ENCODE data around the gene SNX24.
A peak's percentile ranks its signal among the peaks of the same experiment; 100 is the strongest.
"Not testable (repeated sequence)": the region's sequence is repeated elsewhere in the genome, so short reads cannot be mapped to it uniquely, and the experiment has no call there.

SNX24 gene

DNA sequence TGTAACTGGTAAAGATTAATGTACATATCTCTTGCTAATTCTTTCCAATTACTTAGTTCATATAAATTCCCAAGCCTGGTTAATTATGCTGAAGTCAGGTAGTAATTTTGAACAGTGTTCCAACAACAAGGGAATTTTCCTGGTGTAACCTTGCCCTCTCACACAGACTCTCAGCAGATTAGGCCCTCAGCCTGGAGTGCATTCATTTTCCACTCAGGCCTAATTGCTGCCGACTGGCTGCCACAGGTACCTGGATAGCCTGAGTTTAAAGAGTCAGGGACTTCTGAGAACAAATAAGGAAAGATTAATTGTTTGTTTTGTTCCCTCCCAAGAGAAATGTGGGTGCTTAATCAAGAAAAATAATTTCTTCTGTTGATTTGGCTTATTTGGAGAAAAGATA, 119.7 kb downstream of the SNX24 start:
- no peak for DNase-seq (ENCODE audit: low read depth in 3 of 3)

DNA sequence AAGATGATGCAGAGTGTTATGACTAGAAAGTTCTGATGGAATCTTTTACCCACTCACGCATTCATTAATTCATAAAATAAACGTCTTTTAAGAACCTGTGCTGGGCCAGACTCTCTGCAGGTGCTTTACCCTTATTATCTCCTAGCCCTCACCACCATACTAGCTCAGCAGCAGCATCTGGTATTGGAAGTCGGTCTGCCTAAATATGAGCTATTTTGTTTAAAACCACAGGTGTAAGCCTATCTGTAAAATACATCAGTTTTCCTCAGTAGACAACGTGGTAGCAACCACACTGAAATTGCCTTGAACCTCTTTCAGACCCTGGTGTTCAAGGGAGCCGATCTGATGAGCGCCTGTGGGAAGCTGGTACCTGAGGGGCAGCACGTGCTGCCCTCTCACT, 121.7 kb downstream of the SNX24 start:
- DNase-seq (ENCODE audit: low read depth in 3 of 3) = no peak

DNA sequence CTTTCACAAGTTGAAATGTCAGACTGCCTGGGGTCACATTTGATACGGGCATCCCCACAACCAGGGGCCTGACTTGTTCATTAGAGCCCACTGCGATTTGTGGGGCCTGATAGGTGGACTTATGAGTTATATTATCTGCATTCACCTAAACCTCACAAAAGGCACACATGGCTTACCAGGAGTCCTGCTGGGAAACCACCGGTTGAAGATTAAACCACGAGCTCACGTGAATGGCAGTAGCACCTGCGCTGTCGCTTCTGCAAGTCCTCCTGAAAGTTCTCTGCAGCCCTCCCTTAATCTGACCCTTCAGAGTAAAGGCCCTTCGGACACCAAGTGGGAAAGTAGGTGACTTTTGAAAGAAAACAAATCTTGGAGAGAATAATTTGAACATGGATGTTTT, 122.2 kb downstream of the SNX24 start:
- DNase-seq (ENCODE audit: low read depth in 3 of 3) = no peak

DNA sequence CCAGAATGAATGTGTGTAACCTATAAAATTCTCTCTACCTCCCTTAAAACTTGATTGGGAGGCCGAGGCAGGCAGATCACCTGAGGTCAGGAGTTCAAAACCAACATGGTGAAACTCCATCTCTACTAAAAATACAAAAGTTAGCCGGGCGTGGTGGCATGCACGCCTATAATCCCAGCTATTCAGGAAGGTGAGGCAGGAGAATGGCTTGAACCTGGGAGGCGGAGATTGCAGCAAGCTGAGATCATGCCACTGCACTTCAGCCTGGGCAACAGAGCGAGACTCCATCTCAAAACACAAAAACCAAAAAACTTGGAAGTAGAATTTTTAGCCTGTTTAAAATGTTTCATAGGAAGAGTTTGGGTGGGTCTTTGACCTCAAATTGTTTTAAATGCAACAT, 122.6 kb downstream of the SNX24 start:
- not testable (repeated sequence) for DNase-seq (ENCODE audit: low read depth in 3 of 3)

DNA sequence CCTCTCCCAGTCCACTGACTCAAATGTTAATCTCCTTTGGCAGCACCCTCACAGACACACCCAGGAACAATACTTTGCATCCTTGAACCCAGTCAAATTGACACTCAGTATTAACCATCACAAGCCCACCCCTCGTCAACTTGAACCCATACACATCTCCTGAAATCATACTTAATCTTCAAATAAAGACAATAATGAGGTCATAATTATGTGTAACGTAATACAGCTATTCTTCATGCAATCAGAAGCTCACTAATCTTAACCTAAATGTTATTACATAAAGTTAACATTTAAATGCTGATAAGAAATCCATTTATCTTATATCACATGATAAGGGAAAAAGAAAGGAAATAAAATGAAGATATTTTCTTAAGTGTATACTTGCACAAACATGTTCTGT, 125.9 kb downstream of the SNX24 start:
- no peak for DNase-seq (ENCODE audit: low read depth in 3 of 3)

DNA sequence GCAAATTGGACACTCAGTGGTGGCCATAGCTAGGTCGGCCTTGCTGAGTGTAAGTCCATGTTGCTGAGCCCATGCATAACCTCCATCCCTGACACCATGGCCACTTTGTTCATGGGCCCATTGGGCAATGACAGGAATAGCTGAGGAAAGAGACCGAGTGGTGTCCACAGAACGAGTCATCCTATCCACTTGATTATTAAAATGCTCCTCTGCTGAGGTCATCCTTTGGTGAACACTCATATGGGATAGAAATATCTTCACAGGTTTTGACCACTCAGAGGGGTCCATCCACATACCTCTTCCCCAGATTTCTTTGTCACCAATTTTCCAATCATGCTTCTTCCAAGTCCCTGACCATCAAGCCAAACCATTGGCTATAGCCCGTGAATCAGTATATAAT, 127.5 kb downstream of the SNX24 start:
- DNase-seq (ENCODE audit: low read depth in 3 of 3) = no peak

DNA sequence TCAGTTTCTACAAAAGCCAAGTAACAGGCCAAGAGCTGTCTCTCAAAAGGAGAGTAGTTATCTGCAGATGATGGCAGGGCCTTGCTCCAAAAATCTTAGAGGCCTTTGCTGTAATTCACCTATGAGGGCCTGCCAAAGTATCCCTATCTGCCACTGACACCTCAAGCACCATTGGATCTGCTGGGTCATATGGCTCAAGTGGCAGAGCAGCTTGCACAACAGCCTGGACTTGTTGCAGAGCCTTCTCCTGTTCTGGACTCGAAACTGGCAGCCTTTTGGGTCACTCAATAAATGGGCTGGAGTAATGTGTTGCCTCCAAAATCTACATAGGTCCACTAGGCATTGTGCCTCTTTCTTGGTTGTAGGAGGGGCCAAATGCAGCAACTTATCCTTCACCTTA, 128.3 kb downstream of the SNX24 start:
- not testable (repeated sequence) for DNase-seq (ENCODE audit: low read depth in 3 of 3)

DNA sequence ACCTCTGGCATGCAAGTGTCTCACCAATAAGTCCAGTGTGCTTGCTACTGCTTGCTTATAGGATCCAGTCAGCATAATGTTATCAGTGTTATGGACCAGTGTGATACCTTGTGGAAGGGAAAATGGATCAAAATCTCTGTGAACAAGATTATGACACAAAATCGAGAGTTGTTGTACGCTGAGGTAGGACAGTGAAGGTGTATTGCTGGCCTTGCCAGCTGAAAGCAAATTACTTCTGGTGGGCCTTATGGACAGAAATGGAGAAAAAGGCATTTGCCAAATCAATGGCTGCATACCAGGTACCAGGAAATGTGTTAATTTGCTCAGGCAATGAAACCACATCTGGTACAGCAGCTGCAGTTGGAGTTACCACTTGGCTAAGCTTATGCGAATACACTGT, 128.8 kb downstream of the SNX24 start:
- DNase-seq (ENCODE audit: low read depth in 3 of 3) = not testable (repeated sequence)

DNA sequence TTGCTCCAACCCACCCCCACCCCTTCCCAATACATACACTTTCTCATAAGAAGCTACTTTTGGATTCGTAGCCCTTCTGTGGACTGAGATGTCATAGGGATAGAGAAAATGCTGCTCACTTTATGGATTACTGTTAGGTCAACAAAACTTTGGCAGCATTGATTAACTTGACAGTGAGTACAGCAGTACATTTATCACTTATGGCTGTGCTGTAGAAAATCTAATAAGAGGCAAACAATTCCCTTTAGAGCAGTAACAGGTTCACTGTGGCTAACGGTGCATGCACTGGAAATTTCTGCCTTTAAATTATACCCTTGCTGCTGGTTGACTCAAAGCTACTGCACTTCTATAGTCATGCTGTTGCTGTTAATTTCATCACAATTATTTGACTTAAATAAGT, 131.9 kb downstream of the SNX24 start:
- DNase-seq (ENCODE audit: low read depth in 3 of 3) = no peak

DNA sequence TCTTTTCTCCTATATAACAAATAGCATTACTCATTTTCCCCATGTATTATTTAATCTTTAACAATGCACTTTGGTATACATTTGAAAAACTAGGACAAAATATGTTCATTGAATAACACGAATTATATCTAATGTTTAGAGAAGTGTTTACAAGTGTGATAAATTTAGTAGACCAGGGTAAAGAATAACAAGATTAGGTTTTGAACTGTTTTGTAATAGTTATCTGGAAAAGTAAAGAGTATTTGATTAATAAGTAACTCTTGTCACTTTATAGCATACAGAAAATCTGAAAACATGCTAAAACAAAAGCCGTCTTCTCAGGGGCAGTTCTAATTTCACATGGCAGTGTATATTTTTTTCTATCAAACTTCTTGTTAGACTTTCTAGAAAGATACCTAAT, 132.7 kb downstream of the SNX24 start:
- DNase-seq (ENCODE audit: low read depth in 3 of 3) = no peak

DNA sequence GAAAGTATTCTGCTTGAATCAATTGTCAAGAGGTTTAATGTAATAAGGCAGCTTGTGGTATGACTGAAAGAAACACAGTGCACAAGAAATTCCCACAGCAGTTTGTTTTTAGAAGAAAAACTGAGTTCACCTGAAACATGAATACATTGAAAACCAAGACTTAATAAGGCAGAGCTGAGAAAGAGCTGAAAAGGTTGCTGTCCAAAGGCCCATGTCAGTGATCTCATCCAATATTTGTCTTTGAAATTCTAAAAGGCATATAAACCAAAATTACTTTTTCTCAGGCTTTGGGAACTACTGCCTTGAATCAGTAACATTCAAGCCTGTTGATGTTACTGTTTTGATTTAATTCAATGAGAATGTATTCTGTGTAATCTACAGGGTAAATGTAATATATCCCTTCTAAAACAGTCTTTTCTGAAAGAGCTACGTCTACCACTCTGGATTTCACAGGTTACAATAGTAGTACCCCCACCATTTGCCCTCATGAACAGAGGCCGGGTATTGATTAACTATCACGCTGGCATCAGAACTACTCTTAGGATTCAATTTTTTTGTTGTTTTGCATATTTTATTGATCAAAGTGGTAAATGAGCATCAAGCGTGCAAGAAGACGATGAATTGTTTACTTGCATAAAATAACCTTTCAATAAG, 133.4 kb downstream of the SNX24 start:
- no peak for DNase-seq (ENCODE audit: low read depth in 3 of 3)

DNA sequence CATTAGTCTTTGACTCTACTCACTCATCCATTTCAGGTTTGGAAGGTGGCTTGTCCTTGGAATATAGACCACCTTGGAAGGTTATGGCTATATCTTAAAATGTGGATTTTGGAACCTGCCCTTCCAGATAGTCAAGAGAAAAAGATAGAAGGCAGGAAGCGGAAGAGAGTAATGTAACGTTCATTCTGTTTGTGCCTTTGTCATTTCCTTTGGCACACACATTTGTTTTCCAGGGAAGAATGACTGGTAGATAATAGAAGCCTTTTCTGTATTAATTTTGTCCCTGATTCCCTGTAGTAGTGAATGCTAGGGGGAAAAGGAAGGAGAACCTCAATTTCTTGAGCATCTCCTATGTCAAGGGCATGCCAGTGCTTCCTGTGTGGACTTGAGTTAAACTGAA, 136.4 kb downstream of the SNX24 start:
- no peak for DNase-seq (ENCODE audit: low read depth in 3 of 3)

DNA sequence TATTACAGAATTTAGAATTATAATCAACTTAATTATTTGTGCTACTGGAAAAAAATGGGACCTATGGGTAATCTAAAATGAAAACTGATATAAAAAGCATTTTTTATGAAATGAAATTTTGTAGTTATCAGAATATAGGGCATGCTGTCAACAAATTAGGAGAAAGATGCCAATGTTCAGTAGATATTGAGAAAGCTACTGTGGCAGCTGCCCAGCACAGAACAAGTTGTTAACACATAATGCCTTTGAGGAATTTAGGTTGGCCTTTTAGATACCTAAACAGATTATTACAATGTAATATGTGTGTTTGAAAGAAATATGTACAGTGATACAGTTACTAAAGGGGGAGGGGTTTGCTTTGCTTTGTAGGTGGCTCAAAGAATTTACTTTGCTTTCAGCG, 137.0 kb downstream of the SNX24 start:
- DNase-seq (ENCODE audit: low read depth in 3 of 3) = no peak

DNA sequence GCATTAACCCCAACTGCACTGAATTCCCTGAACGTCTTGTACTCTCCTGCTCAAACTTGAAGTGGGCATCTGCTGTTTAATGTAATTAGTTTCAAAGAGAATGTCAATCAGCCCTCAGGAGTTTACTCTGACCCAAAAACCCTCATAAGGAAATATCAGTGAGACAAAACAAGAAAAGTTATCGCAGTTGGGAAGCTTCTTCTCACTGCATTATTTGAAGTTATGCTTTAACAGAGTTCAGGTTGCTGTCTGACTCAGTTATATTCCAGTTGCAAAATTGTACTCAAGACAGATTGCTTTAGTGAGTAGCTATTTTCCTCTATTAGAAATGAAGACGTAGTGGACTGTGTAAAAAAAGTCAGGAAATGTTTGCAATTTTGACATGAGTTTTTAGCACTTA, 139.0 kb downstream of the SNX24 start:
- no peak for DNase-seq (ENCODE audit: low read depth in 3 of 3)

DNA sequence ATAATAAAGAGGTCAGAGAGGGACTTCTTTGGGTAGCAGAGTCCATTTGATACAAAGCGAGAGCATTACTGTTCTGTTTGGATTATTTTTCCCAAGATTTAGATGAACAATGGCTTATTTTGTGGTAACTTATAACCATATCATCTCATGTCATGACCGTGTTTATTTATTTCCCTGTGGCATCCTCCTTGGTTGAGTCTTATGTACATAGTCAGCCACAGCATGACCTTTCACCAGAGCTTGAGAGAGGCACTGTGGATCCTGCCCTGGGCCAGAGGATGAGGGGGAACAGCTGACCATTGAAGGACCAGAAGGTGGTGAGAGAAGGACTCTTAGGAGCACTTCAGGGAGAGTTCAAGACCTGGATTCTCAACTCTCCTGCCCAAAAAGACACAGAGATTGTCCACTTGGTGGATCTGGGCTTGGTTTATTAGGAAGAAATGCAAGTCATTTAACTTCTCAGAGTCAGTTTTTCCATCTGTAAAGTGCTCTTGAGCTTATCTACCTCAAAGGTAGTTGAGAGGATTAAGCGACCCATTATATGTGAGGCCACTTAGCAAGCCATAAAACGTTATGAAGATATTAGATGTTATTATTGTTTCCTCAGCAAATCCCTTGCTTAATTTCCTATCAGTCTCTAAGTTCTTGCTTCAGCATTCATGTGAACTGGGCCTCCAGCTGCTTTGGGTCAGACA, 139.7 kb downstream of the SNX24 start:
- DNase-seq (ENCODE audit: low read depth in 3 of 3) = no peak

DNA sequence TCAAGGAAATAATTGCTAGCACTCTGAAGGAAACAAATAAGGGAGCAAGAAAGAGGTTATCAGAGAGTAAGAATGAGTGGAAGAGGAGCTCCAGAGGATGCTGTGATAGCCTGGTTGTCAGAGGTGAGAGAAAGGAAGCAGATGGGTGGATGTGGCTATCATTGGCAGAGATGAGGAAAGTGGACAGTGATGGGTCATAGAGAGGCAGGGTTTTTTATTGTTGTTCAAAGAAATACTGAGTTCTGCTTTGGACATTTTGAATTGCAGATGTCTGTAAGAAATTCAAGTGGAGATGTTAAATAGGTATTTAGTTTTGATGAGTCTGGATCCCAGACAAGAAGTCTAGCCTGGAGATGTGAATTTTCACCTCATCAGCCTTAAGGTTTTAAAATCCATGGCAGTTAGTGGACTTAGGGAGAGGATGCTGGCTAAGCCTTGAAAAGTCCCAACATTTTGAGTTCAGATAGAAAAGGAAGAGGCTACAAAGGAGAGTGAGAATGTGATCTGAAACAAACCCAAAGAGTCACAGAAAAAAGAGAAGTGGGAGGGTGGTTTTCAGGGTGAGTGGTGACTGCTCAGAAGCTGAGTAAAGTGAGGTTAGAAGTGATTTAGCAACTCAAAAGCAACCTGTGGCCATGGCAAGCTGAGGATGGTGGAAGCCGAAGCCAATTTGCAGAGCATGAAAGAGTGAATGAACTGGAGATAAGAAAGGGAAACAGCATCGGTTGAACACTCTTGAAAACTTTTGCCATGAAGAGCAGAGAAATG, 140.7 kb downstream of the SNX24 start:
- DNase-seq (ENCODE audit: low read depth in 3 of 3) = no peak

DNA sequence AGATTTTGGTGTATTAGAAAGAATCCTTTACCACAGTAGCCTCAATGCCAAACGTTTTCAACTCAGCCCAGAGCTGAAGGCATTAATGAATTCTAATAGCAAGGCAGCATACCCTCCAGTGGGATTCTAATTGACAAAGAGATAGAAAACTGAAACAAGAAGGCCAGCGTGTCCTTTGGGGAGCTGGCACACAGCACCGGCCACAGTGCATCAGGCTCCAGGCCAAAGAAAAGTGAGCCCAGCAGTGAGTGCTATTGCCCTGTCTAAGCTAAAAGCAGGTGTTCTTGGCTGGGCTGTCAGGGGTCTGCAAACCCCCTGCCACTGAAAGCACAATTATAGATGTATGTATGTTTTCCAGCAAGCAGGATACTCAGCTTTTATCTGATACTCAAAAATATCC, 150.7 kb downstream of the SNX24 start:
- DNase-seq (ENCODE audit: low read depth in 3 of 3) = no peak

DNA sequence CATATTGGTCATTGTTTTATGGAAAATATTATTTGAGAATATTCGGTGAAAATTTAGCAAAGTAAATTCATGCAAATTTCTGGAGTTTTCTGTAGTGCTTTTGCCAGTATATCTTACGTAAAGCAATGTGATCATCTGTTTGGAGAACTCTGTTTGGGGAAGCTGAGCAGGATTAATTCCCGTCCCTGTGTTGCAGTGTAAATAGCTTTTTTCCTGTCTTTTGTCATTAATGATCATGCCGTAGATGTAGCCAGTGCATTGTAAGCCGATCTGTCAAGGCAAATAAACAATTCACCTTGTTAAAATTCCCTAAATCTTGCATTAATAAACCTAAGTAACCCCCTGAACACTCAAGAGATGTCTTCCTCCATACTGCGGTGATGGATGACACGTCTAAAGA, 151.9 kb downstream of the SNX24 start:
- no peak for DNase-seq (ENCODE audit: low read depth in 3 of 3)

DNA sequence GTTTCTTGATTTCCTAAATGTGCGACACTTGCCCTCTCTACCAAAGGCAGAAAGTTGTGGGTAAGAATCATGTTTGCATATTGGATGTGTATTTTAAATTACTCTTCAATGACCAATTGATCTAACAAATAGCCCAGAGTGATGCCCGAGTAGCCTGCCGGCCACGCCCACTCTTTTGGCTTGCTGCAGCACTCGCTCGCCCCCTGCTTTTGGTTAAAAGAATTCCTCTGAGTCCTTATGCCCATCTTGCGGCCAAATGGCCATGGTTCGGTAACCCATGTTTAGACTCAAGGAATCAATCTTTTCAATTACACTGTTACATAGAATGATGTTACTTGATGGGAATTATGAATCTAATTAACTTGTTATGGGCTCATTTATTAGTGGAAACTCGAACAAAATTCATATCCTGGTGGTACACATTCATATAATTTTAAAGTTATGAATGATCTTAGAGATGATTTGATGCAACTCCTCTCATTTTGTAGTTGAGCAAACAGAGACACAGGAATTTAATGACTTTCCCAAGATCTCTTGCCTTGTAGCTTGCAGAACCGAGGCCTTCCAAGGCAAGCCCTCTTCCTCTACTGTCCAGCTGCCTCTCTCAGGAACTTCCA, 154.6 kb downstream of the SNX24 start:
- peak; percentile 2 to 30 (median 6) for DNase-seq (ENCODE audit: low read depth in 3 of 3)

DNA sequence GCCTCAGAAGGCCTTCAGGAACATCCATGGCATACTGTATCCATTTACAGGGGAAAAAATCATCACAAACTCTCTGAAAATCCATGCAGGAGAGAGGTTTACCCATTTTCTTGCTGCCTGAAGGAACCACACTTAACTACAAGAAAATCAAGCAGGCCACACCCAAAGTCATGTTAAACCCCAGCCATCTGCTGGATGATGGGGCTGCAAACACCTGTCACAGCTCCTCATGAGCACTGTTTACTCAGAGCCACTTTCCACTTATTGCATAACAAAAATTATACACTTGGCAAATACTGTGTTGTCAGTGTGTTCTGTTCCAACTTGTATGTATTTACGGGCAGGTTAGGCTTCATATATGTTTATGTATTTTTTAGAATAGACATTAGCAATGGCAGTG, 155.3 kb downstream of the SNX24 start:
- no peak for DNase-seq (ENCODE audit: low read depth in 3 of 3)

DNA sequence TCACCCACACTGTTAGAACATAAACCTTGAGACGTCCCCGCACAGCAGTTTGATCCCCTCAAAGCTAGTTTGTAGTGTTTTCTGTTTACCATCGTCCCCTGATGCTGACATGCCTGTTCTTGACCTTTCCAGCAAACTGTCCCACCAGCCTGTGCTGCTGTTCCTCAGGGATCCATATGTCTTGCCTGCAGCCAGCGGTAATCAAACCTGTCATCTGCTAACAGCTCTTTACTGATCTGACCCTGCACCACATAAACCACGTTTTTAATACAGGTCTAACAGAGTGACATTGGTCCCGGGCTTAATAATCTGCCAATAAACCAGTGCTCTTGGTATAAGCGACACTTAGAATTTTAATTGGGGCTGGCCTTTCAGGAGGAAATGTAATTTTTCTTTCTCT, 156.4 kb downstream of the SNX24 start:
- no peak for DNase-seq (ENCODE audit: low read depth in 3 of 3)

DNA sequence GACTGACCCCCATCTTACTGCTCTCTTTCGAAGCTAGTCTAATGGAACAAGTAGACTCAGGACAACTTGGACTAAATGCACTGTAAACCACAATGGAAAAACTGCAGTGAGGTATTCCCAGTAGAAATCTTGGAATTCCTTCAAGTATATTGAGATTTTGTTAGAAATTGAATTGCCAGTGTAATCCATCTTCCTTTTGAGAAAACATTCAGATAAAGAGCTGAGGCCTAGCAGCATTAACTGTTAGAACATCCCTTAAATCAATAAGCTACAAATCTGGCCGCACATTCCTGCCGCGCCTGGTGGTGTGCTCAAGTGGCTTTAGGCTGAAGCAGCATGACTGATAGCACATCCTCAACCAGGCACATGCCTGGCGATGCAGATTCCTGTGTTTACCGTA, 161.8 kb downstream of the SNX24 start:
- no peak for DNase-seq (ENCODE audit: low read depth in 3 of 3)

DNA sequence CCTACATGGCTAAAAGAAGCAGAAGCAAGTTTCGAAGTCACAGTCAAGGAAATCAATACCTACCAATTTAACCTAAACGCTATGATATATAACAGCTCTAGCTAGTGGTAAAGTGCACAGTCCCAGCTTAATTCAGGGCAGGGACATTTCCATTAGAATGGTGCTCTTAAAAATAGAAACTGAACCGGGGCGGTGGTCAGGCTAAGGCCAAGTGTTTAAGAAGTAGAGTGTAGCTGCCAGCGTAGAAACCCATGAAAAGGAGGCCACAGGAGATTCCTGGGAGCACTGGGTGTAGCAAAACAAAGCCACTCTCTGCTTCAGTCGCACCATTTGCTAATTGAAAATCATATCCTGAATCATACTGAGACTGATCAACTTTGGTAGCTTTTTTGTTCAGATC, 162.3 kb downstream of the SNX24 start:
- no peak for DNase-seq (ENCODE audit: low read depth in 3 of 3)

All from stimulated activated CD4-positive, alpha-beta T cell treated with anti-CD3 and anti-CD28 coated beads, TNF-alpha, amount 100 ng/mL, for 48 hours (primary cell).